Mesothelial cell of epicardium (in vitro differentiated cells): Measurements from ENCODE around the gene IPO9. TPM values are rescaled to one million over a fixed set of nuclear protein-coding genes. Genes with fewer than 3 reads are reported as not detected.

ENCODE experiments used
- DNase-seq, 2 experiments: peaks; one replicate each; pipeline ENCODE4 v3.0.0; 2021; ENCODE audit warnings: low spot score in 2 of 2; ENCODE audit not compliant: unreplicated experiment in 2 of 2
- H3K27ac Mint-ChIP-seq: 2 replicates; pipeline ENCODE4 v1.8.0; 2021; ENCODE audit warnings: mixed read lengths
- H3K27me3 Mint-ChIP-seq: 2 replicates; pipeline ENCODE4 v1.8.0; 2021; ENCODE audit warnings: low read depth, mixed read lengths
- H3K36me3 Mint-ChIP-seq: 2 replicates; pipeline ENCODE4 v1.8.0; 2021; ENCODE audit warnings: mixed read lengths
- H3K4me1 Mint-ChIP-seq: 2 replicates; pipeline ENCODE4 v1.8.0; 2021; ENCODE audit warnings: mixed read lengths
- H3K4me3 Mint-ChIP-seq: 2 replicates; pipeline ENCODE4 v1.8.0; 2021; ENCODE audit warnings: mild to moderate bottlenecking, moderate library complexity, mixed read lengths
- H3K9me3 Mint-ChIP-seq: 2 replicates; pipeline ENCODE4 v1.8.0; 2021; ENCODE audit warnings: mixed read lengths
- CTCF ChIP-seq: fragments of 200-600 bp; sonication (generic); IDR thresholded peaks from one replicate; pipeline ENCODE4 v1.5.0; 2021; ENCODE audit warnings: antibody characterized with exemption; ENCODE audit not compliant: unreplicated experiment
- total RNA-seq: library from RNA; stranded (reverse); gene quantifications from 3 replicates; pipeline ENCODE4 v1.2.1, GENCODE V29; 2021

IPO9 gene
- total RNA-seq, 1 donor from 2014 or later = 87.8 TPM

DNA sequence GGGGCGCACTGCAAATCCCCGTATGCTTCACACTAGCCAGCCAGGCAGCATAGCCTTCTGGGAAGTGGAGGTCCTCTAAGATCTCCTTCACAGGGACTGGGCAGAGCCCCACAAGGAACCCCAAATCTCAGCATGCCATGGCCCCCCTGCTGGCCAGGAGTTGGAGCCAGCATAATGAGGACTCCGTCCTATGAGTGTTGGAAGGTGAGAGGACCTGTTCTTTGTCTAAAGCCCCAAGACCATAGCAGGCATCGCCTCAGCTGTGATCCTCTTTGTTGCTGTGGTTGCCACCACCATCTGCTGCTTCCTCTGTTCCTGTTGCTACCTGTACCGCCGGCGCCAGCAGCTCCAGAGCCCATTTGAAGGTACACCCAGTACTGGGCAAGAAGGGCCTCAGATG lies 61.3 kb downstream of the IPO9 start:
- no peak overlapping the region for H3K27ac Mint-ChIP-seq
- peaks cover 15% of the 10 kb centered on the region for H3K27me3 Mint-ChIP-seq
- no peak for DNase-seq
- no peak for TF ChIP-seq CTCF
- H3K36me3 Mint-ChIP-seq = no peaks in the 10 kb centered on the region
- peaks cover 18% of the 10 kb centered on the region for H3K4me1 Mint-ChIP-seq
- H3K9me3 Mint-ChIP-seq = no peaks in the 10 kb centered on the region
- H3K4me3 Mint-ChIP-seq = no peak overlapping the region

DNA sequence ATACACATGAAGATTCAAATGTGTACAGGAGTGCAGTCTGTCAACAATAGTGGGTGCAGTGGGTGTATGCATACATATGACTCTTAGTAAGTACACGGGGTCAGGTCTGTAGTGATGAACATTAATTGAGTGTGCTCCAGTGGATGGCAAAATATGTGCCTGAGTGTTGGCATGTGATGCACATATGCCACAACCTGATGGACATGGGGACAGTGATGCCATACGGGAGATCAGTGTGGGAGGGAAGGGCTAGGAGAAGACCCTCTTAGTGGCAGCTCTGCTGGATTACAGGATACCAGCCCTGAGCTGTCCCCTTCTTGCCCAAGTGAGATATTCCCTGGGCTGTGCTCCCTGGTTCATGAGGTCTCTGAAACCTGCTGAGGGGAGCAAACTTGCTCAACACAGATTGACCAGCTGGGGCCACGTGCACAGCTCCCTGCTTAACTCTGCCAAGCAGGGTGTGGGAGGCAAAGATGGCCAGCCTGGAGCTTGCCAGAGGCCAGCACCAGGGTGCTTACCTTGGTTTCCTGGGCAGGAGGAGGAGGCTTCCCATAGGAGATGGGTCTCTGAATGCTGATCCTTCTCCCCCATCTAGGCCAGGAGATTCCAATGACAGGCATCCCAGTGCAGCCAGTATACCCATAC lies 62.0 kb downstream of the IPO9 start:
- no peak overlapping the region for H3K4me3 Mint-ChIP-seq
- H3K27ac Mint-ChIP-seq = no peak overlapping the region
- peaks cover 18% of the 10 kb centered on the region for H3K4me1 Mint-ChIP-seq
- TF ChIP-seq CTCF = no peak
- H3K27me3 Mint-ChIP-seq = peaks cover 15% of the 10 kb centered on the region
- H3K36me3 Mint-ChIP-seq = no peaks in the 10 kb centered on the region
- no peak for DNase-seq
- H3K9me3 Mint-ChIP-seq = no peaks in the 10 kb centered on the region

DNA sequence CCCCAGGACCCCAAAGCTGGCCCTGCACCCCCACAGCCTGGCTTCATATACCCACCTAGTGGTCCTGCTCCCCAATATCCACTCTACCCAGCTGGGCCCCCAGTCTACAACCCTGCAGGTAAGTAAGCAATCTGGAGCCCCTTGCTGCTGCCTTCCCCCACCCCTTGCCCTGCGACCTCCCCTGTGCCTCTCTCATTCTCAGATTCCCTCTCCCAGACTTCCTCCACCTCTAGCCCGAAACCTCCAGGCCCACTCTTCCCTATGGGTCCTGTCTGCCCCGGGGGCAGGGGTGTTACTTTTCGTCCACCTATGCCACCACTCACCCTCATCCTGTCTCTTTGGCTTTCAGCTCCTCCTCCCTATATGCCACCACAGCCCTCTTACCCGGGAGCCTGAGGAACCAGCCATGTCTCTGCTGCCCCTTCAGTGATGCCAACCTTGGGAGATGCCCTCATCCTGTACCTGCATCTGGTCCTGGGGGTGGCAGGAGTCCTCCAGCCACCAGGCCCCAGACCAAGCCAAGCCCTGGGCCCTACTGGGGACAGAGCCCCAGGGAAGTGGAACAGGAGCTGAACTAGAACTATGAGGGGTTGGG lies 62.6 kb downstream of the IPO9 start:
- H3K36me3 Mint-ChIP-seq = no peaks in the 10 kb centered on the region
- no peak overlapping the region for H3K27ac Mint-ChIP-seq
- H3K27me3 Mint-ChIP-seq = peaks cover 14% of the 10 kb centered on the region
- DNase-seq = no peak
- H3K9me3 Mint-ChIP-seq = no peaks in the 10 kb centered on the region
- no peak for TF ChIP-seq CTCF
- H3K4me3 Mint-ChIP-seq = no peak overlapping the region
- H3K4me1 Mint-ChIP-seq = peaks cover 22% of the 10 kb centered on the region

DNA sequence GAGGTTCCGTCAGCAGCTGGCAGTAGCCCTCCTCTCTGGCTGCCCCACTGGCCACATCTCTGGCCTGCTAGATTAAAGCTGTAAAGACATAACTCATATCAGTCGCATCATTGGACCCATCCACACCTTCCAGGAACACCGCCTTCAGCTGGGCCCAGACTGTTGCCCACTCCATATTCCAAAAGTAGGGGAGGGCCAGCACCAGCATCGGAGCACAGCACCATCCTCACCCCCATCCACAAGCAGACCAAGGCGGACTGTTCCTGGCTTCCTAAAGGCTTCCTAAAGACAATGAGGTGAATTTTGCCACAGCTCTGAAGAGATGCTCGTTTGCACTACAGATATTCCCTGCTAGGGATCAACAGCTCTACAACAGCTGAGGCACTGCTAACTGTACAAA lies 63.3 kb downstream of the IPO9 start:
- Mint-ChIP-seq H3K27ac (no peak overlapping the region), H3K36me3 (no peaks in the 10 kb centered on the region), H3K27me3 (peaks cover 8% of the 10 kb centered on the region), H3K4me1 (peaks cover 22% of the 10 kb centered on the region), H3K4me3 (no peak overlapping the region), H3K9me3 (no peaks in the 10 kb centered on the region)
- TF ChIP-seq CTCF = no peak
- no peak for DNase-seq

DNA sequence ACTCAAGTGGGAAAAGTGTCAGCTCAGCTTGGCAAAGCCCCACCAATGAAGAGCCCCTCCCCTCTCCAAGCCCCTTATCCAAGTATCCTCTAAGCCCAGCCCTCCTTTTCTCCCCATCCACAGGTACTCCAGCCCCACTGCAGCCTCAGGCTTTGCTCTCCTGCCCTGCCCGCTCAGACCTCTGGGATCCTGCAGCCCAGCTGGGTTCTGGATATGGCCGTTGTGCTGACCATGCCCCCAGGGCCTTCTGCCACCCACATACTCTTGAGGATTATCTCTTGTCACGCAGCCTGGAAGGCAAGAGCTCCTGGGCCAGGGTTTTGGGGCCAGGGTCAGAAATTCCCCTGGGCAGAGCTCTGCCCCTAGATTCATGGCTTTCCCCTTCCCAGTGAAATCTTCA lies 64.5 kb downstream of the IPO9 start:
- H3K9me3 Mint-ChIP-seq = no peaks in the 10 kb centered on the region
- no peak for DNase-seq
- peaks cover 3% of the 10 kb centered on the region for H3K27me3 Mint-ChIP-seq
- no peaks in the 10 kb centered on the region for H3K36me3 Mint-ChIP-seq
- TF ChIP-seq CTCF = no peak
- H3K27ac Mint-ChIP-seq = no peak overlapping the region
- peaks cover 17% of the 10 kb centered on the region for H3K4me1 Mint-ChIP-seq
- H3K4me3 Mint-ChIP-seq = no peak overlapping the region
